ENCODE results near the gene IL1A.
A peak's percentile ranks its signal among the peaks of the same experiment; 100 is the strongest.

IL1A gene

GRCh38 chr2:112807233-112807807, 23.0 kb upstream of the IL1A start:
- H3K27me3 Mint-ChIP-seq: no peaks in the 10 kb centered on the region
- peaks cover 11% of the 10 kb centered on the region for H3K36me3 Mint-ChIP-seq (ENCODE audit: low read depth)
- peaks cover 16% of the 10 kb centered on the region for H3K9me3 Mint-ChIP-seq
- no peak overlapping the region for H3K27ac Mint-ChIP-seq
- H3K4me3 Mint-ChIP-seq: no peak overlapping the region
- peaks cover 35% of the 10 kb centered on the region for H3K4me1 Mint-ChIP-seq (ENCODE audit: low read depth)

DNA sequence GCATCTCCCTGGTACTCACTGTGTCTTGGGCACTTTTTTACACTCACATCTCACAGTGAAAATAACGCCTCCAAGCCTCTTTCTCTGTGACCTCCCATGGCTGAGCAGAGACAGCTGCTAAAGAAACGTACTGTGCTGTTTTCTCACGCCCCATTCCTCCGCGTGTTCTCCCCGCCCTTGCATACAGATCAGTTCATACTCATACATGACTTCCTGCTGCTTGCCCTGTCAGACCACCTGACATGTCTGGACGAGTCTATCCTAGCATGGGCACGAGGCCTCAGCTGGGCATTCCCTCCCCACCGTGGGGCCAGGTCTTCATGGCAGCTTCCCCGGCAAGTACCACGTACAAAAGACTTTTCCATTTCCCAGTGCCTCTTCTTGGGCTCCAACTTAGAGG, 21.2 kb upstream of the IL1A start:
- Mint-ChIP-seq H3K9me3 (peaks cover 16% of the 10 kb centered on the region), H3K36me3 (ENCODE audit: low read depth) (peaks cover 11% of the 10 kb centered on the region), H3K4me3 (no peak overlapping the region), H3K27me3 (no peaks in the 10 kb centered on the region), H3K27ac (peak overlapping the region; percentile 56), H3K4me1 (ENCODE audit: low read depth) (peaks cover 23% of the 10 kb centered on the region)

GRCh38 chr2:112803691-112804521, 19.6 kb upstream of the IL1A start:
- Mint-ChIP-seq H3K4me1 (ENCODE audit: low read depth) (peaks cover 30% of the 10 kb centered on the region), H3K4me3 (no peak overlapping the region), H3K9me3 (peaks cover 12% of the 10 kb centered on the region), H3K27ac (peak overlapping the region; percentile 69), H3K27me3 (no peaks in the 10 kb centered on the region), H3K36me3 (ENCODE audit: low read depth) (peaks cover 11% of the 10 kb centered on the region)

GRCh38 chr2:112800881-112801583, 16.7 kb upstream of the IL1A start:
- H3K36me3 Mint-ChIP-seq (ENCODE audit: low read depth): no peaks in the 10 kb centered on the region
- no peak overlapping the region for H3K27ac Mint-ChIP-seq

GRCh38 chr2:112798979-112799975, 15.0 kb upstream of the IL1A start:
- H3K4me3 Mint-ChIP-seq: no peak overlapping the region
- no peaks in the 10 kb centered on the region for H3K36me3 Mint-ChIP-seq (ENCODE audit: low read depth)
- no peaks in the 10 kb centered on the region for H3K9me3 Mint-ChIP-seq
- H3K27ac Mint-ChIP-seq: peak overlapping the region; percentile 3
- no peaks in the 10 kb centered on the region for H3K27me3 Mint-ChIP-seq
- H3K4me1 Mint-ChIP-seq (ENCODE audit: low read depth): peaks cover 27% of the 10 kb centered on the region

More at GRCh38 chr2:112800881-112801583, 16.7 kb upstream of the IL1A start:
- H3K4me3 Mint-ChIP-seq: no peak overlapping the region
- no peaks in the 10 kb centered on the region for H3K27me3 Mint-ChIP-seq
- H3K4me1 Mint-ChIP-seq (ENCODE audit: low read depth): peaks cover 29% of the 10 kb centered on the region
- no peaks in the 10 kb centered on the region for H3K9me3 Mint-ChIP-seq

DNA sequence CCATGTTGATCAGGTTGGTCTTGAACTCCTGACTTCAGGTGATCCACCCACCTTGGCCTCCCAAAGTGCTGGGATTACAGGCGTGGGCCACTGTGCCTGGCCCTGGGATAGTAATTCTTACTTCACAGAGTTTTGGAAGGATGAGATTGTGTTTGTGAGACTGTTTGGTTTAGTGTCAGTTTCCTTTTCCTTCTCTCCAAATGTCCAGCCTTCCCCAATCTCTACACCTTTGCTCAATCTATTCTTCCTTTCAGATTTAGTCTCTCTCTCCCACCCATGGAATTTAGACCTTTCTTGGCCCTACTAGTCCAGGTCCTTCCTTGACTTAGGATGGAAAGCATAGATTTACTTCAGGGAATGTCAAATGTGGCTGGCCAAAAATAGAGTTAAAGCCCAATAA, 12.2 kb upstream of the IL1A start:
- peaks cover 29% of the 10 kb centered on the region for H3K4me1 Mint-ChIP-seq (ENCODE audit: low read depth)
- no peaks in the 10 kb centered on the region for H3K27me3 Mint-ChIP-seq
- peaks cover 4% of the 10 kb centered on the region for H3K36me3 Mint-ChIP-seq (ENCODE audit: low read depth)
- H3K4me3 Mint-ChIP-seq: no peak overlapping the region
- H3K9me3 Mint-ChIP-seq: no peaks in the 10 kb centered on the region
- H3K27ac Mint-ChIP-seq: no peak overlapping the region

DNA sequence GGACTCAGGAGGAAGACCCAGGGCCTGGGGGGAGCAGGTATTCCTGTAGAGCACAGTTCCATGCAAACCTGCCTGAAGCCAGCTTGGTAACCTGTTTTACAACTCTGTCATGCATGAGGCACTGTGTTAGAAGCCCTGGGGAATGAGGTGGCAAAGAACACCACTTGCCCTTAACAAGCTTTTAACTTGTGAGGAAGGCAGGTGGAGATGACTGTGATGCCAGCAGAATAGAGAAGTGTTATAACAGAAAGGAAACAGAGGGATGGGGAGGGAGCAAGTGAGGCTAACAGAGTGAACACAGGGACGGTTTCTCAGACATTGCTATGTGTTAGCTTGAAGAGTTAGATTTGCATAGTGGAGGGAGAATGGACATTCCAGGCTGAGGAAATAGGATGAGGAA, 11.5 kb upstream of the IL1A start:
- Mint-ChIP-seq H3K27me3 (no peaks in the 10 kb centered on the region), H3K36me3 (ENCODE audit: low read depth) (peaks cover 4% of the 10 kb centered on the region), H3K4me1 (ENCODE audit: low read depth) (peaks cover 29% of the 10 kb centered on the region), H3K4me3 (no peak overlapping the region), H3K27ac (no peak overlapping the region), H3K9me3 (no peaks in the 10 kb centered on the region)

GRCh38 chr2:112794841-112795240, 10.5 kb upstream of the IL1A start:
- Mint-ChIP-seq H3K27ac (no peak overlapping the region), H3K9me3 (no peaks in the 10 kb centered on the region), H3K36me3 (ENCODE audit: low read depth) (peaks cover 4% of the 10 kb centered on the region), H3K4me1 (ENCODE audit: low read depth) (peaks cover 24% of the 10 kb centered on the region), H3K27me3 (no peaks in the 10 kb centered on the region), H3K4me3 (no peak overlapping the region)

GRCh38 chr2:112794131-112794733, 9.9 kb upstream of the IL1A start:
- H3K4me1 Mint-ChIP-seq (ENCODE audit: low read depth): peaks cover 20% of the 10 kb centered on the region
- no peaks in the 10 kb centered on the region for H3K9me3 Mint-ChIP-seq
- no peak overlapping the region for H3K4me3 Mint-ChIP-seq
- H3K27me3 Mint-ChIP-seq: no peaks in the 10 kb centered on the region
- H3K36me3 Mint-ChIP-seq (ENCODE audit: low read depth): peaks cover 4% of the 10 kb centered on the region
- H3K27ac Mint-ChIP-seq: peak overlapping the region; percentile 32

DNA sequence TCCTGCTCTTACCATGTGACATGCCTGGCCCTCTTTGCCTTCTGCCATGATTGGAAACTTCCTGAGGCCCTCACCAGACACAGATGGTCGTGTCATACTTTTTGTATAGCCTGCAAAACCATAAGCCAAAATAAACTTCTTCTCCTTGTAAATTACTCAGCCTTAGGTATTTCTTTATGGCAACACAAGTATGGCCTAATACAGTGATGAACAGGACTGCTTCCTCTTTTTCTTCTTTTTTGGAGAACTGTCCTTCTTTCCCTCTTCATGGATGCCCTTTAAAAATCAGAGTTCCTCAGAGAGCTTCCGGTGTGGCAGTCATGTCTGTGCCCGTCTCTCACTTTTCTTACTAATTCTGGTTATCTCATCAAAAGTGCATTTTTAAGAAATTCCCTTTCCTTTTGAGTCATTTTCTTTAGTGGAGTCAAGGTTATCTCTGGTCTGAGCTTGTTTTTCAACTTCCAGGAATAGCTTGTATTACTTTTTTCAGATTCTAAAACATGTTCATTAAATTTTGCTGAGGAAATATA, 9.2 kb upstream of the IL1A start:
- H3K9me3 Mint-ChIP-seq: no peaks in the 10 kb centered on the region
- no peaks in the 10 kb centered on the region for H3K27me3 Mint-ChIP-seq
- H3K27ac Mint-ChIP-seq: peak overlapping the region; percentile 41
- H3K4me1 Mint-ChIP-seq (ENCODE audit: low read depth): peaks cover 16% of the 10 kb centered on the region
- no peak overlapping the region for H3K4me3 Mint-ChIP-seq
- H3K36me3 Mint-ChIP-seq (ENCODE audit: low read depth): peaks cover 4% of the 10 kb centered on the region

DNA sequence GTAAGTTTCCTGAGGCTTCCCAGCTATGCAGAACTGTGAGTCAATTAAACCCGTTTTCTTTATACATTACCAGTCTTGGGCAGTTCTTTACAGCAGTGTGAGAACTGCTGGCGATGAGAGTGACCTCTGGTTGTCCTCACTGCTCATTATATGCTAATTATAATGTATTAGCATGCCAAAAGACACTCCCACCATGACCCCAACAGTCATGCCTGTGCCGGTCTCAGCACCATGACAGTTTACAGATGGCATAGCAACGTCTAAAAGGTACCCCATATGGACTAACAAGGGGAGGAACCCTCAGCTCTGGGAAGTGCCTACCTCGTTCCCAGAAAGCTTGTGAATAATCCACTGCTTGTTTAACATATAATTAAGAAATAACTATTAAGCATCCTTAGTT, 8.1 kb upstream of the IL1A start:
- H3K4me1 Mint-ChIP-seq (ENCODE audit: low read depth): peaks cover 16% of the 10 kb centered on the region
- H3K9me3 Mint-ChIP-seq: no peaks in the 10 kb centered on the region
- H3K4me3 Mint-ChIP-seq: no peak overlapping the region
- no peaks in the 10 kb centered on the region for H3K27me3 Mint-ChIP-seq
- peaks cover 4% of the 10 kb centered on the region for H3K36me3 Mint-ChIP-seq (ENCODE audit: low read depth)
- H3K27ac Mint-ChIP-seq: no peak overlapping the region

DNA sequence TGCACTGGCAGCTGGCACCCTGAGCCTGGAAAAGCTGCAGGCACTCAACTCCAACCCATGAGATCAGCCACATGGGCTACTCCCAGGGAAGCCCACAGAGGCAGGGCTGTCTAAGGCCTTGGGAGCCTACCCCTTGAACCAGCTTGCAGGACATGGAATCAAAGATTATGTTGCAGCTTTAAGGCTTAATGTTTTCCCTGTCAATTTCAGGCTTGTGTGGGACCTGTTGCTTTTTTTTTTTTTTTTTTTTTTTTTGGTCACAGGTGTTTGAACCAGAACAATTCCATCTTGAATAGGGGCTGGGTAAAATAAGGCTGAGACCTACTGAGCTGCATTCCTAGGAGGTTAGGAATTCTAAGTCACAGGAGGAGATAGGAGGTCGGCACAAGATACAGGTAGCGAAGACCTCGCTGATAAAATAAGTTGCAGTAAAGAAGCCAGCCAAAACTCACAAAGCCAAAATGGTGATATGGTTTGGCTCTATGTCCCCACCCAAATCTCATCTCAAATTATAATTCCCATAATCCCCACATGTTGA, 7.5 kb upstream of the IL1A start:
- no peak overlapping the region for H3K27ac Mint-ChIP-seq
- H3K36me3 Mint-ChIP-seq (ENCODE audit: low read depth): peaks cover 4% of the 10 kb centered on the region
- no peaks in the 10 kb centered on the region for H3K27me3 Mint-ChIP-seq
- no peak overlapping the region for H3K4me3 Mint-ChIP-seq
- H3K9me3 Mint-ChIP-seq: no peaks in the 10 kb centered on the region
- peaks cover 16% of the 10 kb centered on the region for H3K4me1 Mint-ChIP-seq (ENCODE audit: low read depth)

GRCh38 chr2:112791019-112791418, 6.7 kb upstream of the IL1A start:
- peaks cover 4% of the 10 kb centered on the region for H3K36me3 Mint-ChIP-seq (ENCODE audit: low read depth)
- no peaks in the 10 kb centered on the region for H3K27me3 Mint-ChIP-seq
- H3K27ac Mint-ChIP-seq: no peak overlapping the region

DNA sequence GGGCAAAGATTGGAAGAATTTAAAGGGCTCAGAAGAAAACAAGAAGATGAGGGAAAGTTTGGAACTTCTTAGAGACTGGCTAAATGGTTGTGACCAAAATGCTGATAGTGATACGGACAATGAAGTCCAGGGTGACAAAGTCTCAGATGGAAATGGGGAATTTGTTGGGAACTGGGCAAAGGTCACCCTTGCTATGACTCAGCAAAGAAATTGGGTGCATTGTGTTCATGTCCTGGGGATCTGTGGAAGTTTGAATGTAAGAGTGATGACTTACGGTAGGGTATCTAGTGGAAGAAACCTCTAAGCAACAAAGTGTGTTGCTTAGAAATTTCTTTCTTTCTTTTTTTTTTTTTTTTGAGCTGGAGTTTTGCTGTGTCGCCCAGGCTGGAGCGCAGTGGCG, 6.0 kb upstream of the IL1A start:
- Mint-ChIP-seq H3K9me3 (no peaks in the 10 kb centered on the region), H3K27ac (no peak overlapping the region), H3K36me3 (ENCODE audit: low read depth) (peaks cover 4% of the 10 kb centered on the region), H3K4me3 (no peak overlapping the region), H3K27me3 (no peaks in the 10 kb centered on the region), H3K4me1 (ENCODE audit: low read depth) (peaks cover 16% of the 10 kb centered on the region)

More at GRCh38 chr2:112791019-112791418, 6.7 kb upstream of the IL1A start:
- H3K9me3 Mint-ChIP-seq: no peaks in the 10 kb centered on the region
- H3K4me1 Mint-ChIP-seq (ENCODE audit: low read depth): peaks cover 16% of the 10 kb centered on the region
- H3K4me3 Mint-ChIP-seq: no peak overlapping the region

Measured in stimulated activated naive CD8-positive, alpha-beta T cell treated with anti-CD3 and anti-CD28 coated beads, Interleukin-15, Interleukin-2, amounts not matched to agents 100 ng/mL and 50 ng/mL, for 24 hours (primary cell).